Naive thymus-derived CD8-positive, alpha-beta T cell (primary cell): ENCODE data around the gene SLC41A1. TPM values are rescaled to one million over a fixed set of nuclear protein-coding genes. Genes with fewer than 3 reads are reported as not detected.

Experiments
- ATAC-seq, 2 donors: fragments of 150-1000 bp; cut with Tn5 transposase in 1 of 2; sonication (Bioruptor Pico), chemical (Tn5 transposase) in 1 of 2; 1 replicate in 1 of 2; 2 replicates in 1 of 2; pipeline ENCODE4 v1.10.0; 2021; ENCODE audit warnings: mild to moderate bottlenecking in 2 of 2, moderate library complexity in 2 of 2
- POLR2A ChIA-PET: fragments of 350-600 bp; sonication (Branson Sonifier 250); formaldehyde crosslinking; loops from one replicate; lab custom pipeline; 2021; ENCODE audit warnings: antibody characterized with exemption; lab: Charles Lee
- DNase-seq, 10 donors: peaks; one replicate each; pipeline versions ENCODE4 v3.0.0 to v3.0.0-alpha.2; 2020 to 2022
- H3K27ac Mint-ChIP-seq, 10 donors: one replicate each; pipeline ENCODE4 v1.8.0; 2020 to 2022; ENCODE audit warnings: mild to moderate bottlenecking in 10 of 10, mixed read lengths in 10 of 10, moderate library complexity in 4 of 10, inconsistent platforms in 1 of 10
- H3K27me3 Mint-ChIP-seq, 5 donors: one replicate each; pipeline ENCODE4 v1.8.0; 2021 to 2022; ENCODE audit warnings: mixed read lengths in 5 of 5
- H3K36me3 Mint-ChIP-seq, 3 donors: one replicate each; pipeline ENCODE4 v1.8.0; 2020 to 2022; ENCODE audit warnings: mixed read lengths in 3 of 3, mild to moderate bottlenecking in 2 of 3, inconsistent platforms in 1 of 3
- H3K4me1 Mint-ChIP-seq, 4 donors: one replicate each; pipeline ENCODE4 v1.8.0; 2021 to 2022; ENCODE audit warnings: mixed read lengths in 4 of 4
- H3K4me3 Mint-ChIP-seq, 10 donors: one replicate each; pipeline ENCODE4 v1.8.0; 2020 to 2022; ENCODE audit warnings: mild to moderate bottlenecking in 10 of 10, mixed read lengths in 10 of 10, moderate library complexity in 6 of 10, inconsistent platforms in 1 of 10
- H3K9me3 Mint-ChIP-seq, 9 donors: one replicate each; pipeline ENCODE4 v1.8.0; 2020 to 2022; ENCODE audit warnings: mixed read lengths in 9 of 9, mild to moderate bottlenecking in 3 of 9, inconsistent platforms in 1 of 9, moderate library complexity in 1 of 9
- polyA plus RNA-seq, 3 donors: library from polyadenylated mRNA; unstranded; fragments of 300-500 nt; fragmentation: Illumina TruSeq; gene quantifications; one replicate each; pipeline ENCODE4 v1.2.3, GENCODE V29; 2021
- total RNA-seq, 8 experiments: library from RNA in 2 of 8; stranded (reverse) in 2 of 8; gene quantifications; one replicate each; pipeline ENCODE4 v1.2.3 and lab custom pipeline; 2021 to 2026

The SLC41A1 gene
- total and polyA plus RNA-seq, 5 experiments from 2014 or later, result 9.0 to 31.0 (median 19.3) TPM

DNA sequence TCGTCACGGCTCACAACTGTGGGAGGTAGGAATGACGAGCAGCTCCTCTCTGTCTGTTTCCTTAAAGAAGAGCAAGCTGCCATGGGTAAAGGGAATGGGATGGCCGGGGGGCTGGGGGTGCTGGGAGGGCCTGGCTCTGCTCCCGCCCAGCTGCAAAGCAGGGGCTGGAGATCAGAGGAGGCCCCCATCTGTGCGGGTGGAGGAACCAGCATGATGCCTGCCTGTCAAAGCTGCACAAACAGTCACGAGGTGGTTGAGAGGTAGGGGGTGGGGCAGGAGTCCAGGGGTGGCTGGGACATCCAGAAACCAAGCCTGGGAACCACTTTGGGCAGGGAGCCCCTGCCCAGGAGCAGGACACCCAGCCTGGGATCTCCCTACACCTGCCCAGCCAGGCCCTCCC lies 12.6 kb downstream of the SLC41A1 start:
- DNase-seq, result no peak
- no peak overlapping the region for H3K4me3 Mint-ChIP-seq
- no peaks in the 10 kb centered on the region for H3K9me3 Mint-ChIP-seq
- H3K4me1 Mint-ChIP-seq, result peaks cover 13 to 33% (median 28%) of the 10 kb centered on the region in 4 donors
- no peak for ATAC-seq
- no peaks in the 10 kb centered on the region for H3K27me3 Mint-ChIP-seq
- no peak overlapping the region for H3K27ac Mint-ChIP-seq
- peaks cover 0 to 51% (median 5%) of the 10 kb centered on the region in 3 donors for H3K36me3 Mint-ChIP-seq
- POLR2A ChIA-PET, result no interaction called here

DNA sequence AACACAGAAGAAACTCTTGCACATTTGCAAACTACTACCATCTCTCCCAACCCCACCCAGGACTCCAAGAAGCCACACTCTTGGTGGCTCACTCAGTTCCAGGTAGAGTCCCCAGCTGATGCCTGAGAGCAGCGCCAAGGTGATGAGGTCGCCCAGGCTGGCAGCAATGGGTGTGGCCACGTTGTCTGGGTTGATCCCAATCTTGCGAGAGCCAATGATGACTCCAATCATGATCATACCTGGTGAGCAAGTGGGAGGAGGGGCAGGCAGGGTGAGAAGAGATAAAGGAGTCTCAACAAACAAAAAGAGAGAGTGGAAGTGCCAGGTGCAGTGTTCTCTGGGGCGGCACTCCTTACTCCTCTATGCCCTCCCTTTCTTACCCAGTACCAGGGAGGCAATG lies 14.4 kb downstream of the SLC41A1 start:
- Mint-ChIP-seq H3K9me3 (no peaks in the 10 kb centered on the region), H3K27me3 (no peaks in the 10 kb centered on the region), H3K4me3 (no peak overlapping the region), H3K4me1 (peaks cover under 1 to 15% (median 11%) of the 10 kb centered on the region in 4 donors), H3K36me3 (peaks cover 0 to 61% (median 9%) of the 10 kb centered on the region in 3 donors), H3K27ac (peak overlapping the region in 4 of 10 donors; percentile 66 to 85 (median 74))
- no peak for ATAC-seq
- no peak for DNase-seq
- POLR2A ChIA-PET, result no interaction called here

DNA sequence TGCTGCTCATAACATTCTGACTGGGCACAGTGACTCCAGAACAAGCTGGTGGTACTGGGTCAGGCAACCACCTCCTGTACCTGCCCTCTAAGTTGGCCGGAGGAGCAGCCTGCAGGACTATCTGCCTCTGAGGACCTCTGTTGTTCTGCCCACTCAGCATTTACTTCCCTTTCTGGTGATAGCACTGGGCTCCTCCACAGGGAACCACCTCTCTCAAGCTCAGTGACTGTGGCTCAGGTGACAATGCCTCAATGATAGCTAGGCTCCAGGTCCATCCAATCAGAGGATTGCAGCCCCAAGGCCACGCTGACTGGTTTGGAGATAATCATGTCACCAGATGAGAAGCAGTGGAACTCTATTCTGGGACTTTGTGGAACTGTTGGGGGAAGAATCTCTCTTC lies 15.8 kb downstream of the SLC41A1 start:
- ATAC-seq (no peak), DNase-seq (no peak)
- H3K4me1 Mint-ChIP-seq, result peaks cover 0 to 9% (median 7%) of the 10 kb centered on the region in 4 donors
- H3K27me3 Mint-ChIP-seq, result no peaks in the 10 kb centered on the region
- H3K27ac Mint-ChIP-seq, result peak overlapping the region in 3 of 10 donors; percentile 34 to 76 (median 61)
- no peak overlapping the region for H3K4me3 Mint-ChIP-seq
- POLR2A ChIA-PET, result no interaction called here
- H3K9me3 Mint-ChIP-seq, result no peaks in the 10 kb centered on the region
- H3K36me3 Mint-ChIP-seq, result peaks cover 0 to 73% (median 9%) of the 10 kb centered on the region in 3 donors

DNA sequence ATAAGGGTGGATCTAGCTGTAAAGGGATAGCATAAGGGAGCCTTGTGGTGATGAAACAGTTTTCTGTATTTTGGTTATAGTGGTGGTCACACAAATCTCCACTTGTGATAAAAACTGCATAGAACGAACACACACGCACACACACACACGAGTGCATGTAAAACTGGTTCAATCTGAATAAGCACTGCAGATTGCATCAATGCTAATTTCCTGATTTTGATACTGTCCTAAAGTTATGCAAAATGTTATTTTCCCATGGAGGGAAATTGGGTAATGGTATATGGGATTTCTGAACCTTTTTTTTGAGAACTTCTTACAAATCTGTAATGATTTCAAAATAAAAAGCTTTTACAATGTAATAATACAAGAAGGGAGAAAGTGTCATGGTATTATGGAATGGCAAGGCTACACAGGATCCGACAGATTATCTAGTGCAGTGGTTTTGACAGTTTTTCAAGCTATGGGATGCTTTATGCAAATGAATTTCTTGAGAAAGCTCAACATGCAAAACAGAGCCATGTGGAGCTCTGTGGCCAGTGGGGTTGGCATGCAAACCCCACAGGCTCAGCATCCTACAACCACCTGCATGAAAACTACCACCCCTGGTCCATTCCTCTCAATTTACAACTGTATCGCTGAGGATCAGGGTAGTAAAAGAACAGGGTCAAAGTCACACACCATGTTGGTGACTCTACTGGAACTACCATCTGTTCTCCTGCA lies 18.8 kb downstream of the SLC41A1 start:
- H3K27ac Mint-ChIP-seq, result peak overlapping the region in 4 of 10 donors; percentile 21 to 69 (median 58)
- POLR2A ChIA-PET, result no interaction called here
- peaks cover 0 to 4% (median 1%) of the 10 kb centered on the region in 4 donors for H3K4me1 Mint-ChIP-seq
- H3K9me3 Mint-ChIP-seq, result no peaks in the 10 kb centered on the region
- H3K4me3 Mint-ChIP-seq, result no peak overlapping the region
- peaks cover 0 to 85% (median 15%) of the 10 kb centered on the region in 3 donors for H3K36me3 Mint-ChIP-seq
- ATAC-seq (no peak), DNase-seq (no peak)
- no peaks in the 10 kb centered on the region for H3K27me3 Mint-ChIP-seq

DNA sequence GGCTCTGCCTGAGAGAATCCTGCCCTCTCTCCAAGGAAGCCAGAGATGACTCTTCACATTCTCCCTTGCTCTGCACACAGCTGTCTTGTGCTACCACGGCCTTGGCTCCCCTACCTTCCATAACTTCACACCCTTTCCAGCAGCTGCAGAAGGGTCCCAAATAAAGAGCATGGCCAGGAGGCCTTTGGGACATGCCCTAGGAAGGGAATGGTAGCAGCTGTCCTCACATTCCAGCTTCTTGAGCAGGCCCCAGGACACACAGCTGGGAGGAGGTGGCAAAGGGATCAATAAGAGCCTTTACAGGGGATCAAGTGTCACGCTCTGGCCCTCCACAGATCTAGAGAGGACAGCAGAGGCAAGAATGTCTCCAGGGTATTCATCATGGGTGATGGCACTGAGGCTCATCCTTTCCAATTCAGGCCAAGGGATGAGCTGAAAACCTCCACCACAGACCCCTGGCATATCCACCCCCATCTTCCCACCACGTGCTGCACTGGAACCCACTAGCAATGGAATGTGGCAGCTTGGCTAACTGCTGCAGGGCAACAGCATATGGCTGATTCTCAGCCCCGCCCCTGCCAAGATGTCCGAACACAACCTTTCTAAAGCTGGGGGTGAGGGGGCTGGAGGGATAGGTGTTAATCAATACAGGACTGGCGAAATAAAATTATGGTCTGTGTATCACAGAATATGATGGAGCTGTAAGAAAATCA lies 19.9 kb downstream of the SLC41A1 start:
- no peak for ATAC-seq
- Mint-ChIP-seq H3K27ac (peak overlapping the region in 5 of 10 donors; percentile 40 to 78 (median 68)), H3K27me3 (no peaks in the 10 kb centered on the region), H3K4me3 (peak overlapping the region in 1 of 10 donors; percentile 21), H3K9me3 (no peaks in the 10 kb centered on the region), H3K36me3 (peaks cover 0 to 77% (median 15%) of the 10 kb centered on the region in 3 donors), H3K4me1 (peaks cover 0 to 4% (median 1%) of the 10 kb centered on the region in 4 donors)
- POLR2A ChIA-PET, result interaction anchor here (0.5 to 1.0 kb wide), 2 partner anchors 47 to 310 kb away, joined by 3 to 4 read pairs; no protein-coding TSS in a partner anchor
- DNase-seq, result no peak

DNA sequence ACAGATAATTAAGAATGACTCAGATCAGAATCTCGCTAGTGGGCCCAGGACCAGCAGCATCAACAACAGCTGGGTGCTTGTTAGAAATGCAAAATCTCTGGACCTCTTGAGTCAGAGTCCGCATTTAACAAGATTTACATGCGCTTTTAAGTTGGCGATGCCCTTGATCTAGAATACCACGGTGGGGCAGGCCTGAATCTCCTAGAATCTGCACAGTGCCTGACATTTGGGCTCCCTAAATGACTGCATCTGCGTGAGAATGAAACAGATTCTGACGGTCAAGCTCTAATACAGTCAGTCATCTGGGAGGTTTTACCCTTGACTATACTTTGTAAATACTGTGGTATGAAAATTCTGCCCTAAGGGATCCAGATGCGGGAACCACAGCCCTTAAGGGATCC lies 20.5 kb downstream of the SLC41A1 start:
- H3K4me1 Mint-ChIP-seq, result peaks cover 0 to 4% (median 1%) of the 10 kb centered on the region in 4 donors
- no peaks in the 10 kb centered on the region for H3K9me3 Mint-ChIP-seq
- no peak for ATAC-seq
- peak overlapping the region in 2 of 10 donors; percentile 36 to 78 for H3K27ac Mint-ChIP-seq
- POLR2A ChIA-PET, result interaction anchor here (1.0 kb wide), 1 partner anchor 47 kb away, joined by 3 read pairs; no protein-coding TSS in a partner anchor
- H3K4me3 Mint-ChIP-seq, result no peak overlapping the region
- H3K27me3 Mint-ChIP-seq, result no peaks in the 10 kb centered on the region
- peaks cover 0 to 70% (median 15%) of the 10 kb centered on the region in 3 donors for H3K36me3 Mint-ChIP-seq
- DNase-seq, result no peak

DNA sequence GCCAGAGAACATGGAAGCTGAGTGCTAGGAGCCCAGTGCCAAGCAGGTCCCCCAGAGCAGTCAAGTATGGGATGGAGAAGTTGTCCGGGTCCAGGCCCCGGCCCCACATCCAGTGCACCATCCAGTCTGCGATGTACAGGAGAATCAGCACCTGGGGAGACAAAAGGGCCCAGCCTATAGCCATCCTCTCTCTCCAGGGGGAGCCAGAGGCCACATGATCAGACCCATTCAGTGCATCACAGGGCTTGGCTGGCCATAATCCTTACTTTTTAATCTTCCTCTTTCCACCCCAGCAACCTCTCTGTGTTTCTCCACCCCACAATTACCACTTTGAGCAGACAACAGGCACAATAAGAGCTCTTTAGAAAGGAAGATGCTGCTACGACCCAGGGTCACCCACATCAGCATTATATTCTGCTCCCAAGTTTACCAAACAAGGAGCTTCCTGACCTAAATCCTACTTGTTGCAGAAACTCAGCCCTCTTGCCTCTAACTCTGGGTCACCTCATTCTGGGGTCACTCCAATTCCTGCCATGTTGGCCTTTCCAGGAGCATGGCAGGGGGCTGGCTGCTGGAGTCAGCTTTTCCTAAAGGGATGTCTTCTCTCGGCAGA lies 21.3 kb downstream of the SLC41A1 start:
- Mint-ChIP-seq H3K27ac (peak overlapping the region in 3 of 10 donors; percentile 7 to 68 (median 39)), H3K9me3 (no peaks in the 10 kb centered on the region), H3K4me1 (peaks cover 0 to 4% (median 1%) of the 10 kb centered on the region in 4 donors), H3K27me3 (no peaks in the 10 kb centered on the region), H3K36me3 (peaks cover 0 to 62% (median 13%) of the 10 kb centered on the region in 3 donors), H3K4me3 (no peak overlapping the region)
- ATAC-seq (peak; percentile 94 to 98), DNase-seq (peak; percentile 40 to 80 (median 58))
- POLR2A ChIA-PET, result interaction anchor here (1.0 to 1.4 kb wide), 2 partner anchors 17 to 46 kb away, joined by 3 to 7 read pairs; partner anchors contain the start of gene RAB29

DNA sequence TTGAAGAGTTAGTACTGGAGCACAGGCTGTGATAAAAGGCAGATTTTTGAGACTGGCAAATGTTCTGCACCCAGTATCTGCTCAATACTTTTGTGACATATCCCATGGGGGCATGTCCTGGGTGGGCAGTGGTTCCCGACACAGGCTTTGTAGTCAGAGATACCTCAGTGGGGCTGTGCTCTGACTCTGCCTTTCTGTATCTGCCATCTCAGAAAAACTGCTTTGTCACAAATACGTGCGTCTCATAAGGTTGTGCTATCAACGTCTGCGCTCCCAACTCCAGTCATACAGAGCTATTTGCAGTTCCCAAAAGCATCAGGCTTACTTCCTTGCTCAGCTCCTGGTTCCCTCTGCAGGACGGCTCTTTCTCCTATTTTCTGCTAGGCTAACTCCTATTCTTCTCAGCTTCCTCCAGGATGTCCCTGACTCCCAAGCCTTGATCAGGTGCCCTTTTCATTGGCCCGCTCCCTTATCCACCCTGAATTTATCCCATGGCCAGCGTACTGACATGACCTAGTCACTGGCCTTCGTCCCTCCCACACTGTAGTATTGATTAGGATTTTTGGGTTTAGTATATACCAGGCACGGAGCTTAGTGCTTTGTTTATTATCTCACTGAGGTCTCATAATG lies 25.6 kb downstream of the SLC41A1 start:
- H3K36me3 Mint-ChIP-seq, result peaks cover 0 to 33% (median 7%) of the 10 kb centered on the region in 3 donors
- no peaks in the 10 kb centered on the region for H3K9me3 Mint-ChIP-seq
- DNase-seq (no peak), ATAC-seq (no peak)
- POLR2A ChIA-PET, result no interaction called here
- peaks cover 7 to 8% (median 7%) of the 10 kb centered on the region in 4 donors for H3K4me1 Mint-ChIP-seq
- peak overlapping the region in 3 of 10 donors; percentile 43 to 75 (median 57) for H3K27ac Mint-ChIP-seq
- H3K4me3 Mint-ChIP-seq, result no peak overlapping the region
- H3K27me3 Mint-ChIP-seq, result no peaks in the 10 kb centered on the region

DNA sequence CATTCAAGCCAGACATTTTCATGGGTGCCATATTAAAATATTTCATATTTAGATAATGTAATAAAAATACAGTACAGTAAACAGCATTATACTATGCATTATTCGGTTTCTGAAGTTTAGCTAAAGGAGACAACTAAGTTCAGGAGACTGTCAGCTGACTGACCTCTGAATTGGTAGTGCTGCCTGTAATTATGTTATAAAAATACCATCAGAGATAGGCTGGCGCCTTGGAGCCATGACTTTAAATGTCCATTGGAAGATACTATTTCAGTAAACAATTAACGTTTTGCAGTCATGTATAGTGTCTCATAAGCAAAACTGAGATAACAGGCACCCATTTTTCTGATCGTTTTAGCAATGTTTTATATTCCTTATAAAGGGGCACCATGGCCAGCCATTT lies 26.4 kb downstream of the SLC41A1 start:
- no peak overlapping the region for H3K27ac Mint-ChIP-seq
- no peaks in the 10 kb centered on the region for H3K27me3 Mint-ChIP-seq
- no peak overlapping the region for H3K4me3 Mint-ChIP-seq
- H3K36me3 Mint-ChIP-seq, result peaks cover 0 to 25% (median 7%) of the 10 kb centered on the region in 3 donors
- peaks cover 6 to 10% (median 8%) of the 10 kb centered on the region in 4 donors for H3K4me1 Mint-ChIP-seq
- H3K9me3 Mint-ChIP-seq, result no peaks in the 10 kb centered on the region
- no peak for DNase-seq
- POLR2A ChIA-PET, result no interaction called here
- no peak for ATAC-seq

DNA sequence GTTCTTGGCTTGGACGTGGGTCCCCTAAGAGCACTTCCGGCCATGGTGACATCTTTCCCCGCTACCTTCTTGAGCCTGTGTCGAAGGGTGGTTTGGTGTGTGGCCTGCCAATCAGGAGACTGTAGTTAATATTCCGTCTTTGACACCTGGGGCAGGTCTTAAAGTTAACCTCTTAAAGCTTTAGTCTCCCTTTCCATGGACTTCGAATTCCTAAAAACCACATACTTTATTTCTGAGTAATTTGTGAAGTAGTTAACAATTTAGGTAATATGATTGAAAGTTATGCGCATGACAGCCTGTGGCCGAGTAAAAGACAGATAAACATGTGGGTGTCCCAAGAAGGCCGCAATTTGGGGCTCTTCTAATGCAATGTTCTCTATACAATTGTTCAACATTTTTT lies 27.6 kb downstream of the SLC41A1 start:
- ATAC-seq, result no peak
- no peak overlapping the region for H3K27ac Mint-ChIP-seq

DNA sequence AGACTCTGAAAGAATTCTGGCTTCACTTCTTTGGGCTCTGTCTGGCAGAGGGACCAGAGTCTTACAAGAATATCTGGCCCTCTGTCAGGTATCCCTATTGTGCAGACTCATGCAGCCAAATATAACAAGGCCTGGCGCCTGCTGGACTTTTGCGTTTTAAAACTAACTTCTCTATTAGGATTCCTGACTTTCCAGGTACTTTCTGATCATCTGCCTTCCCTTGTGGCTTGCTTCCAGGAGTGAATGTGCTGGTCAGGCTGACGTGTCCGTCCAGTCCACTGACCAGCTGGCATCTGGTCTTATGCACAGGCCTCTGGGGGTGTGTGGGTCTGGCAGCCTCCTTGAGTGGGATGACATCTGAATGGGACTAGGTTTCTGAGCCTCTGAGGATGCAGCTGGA lies 29.1 kb downstream of the SLC41A1 start:
- ATAC-seq (no peak), DNase-seq (no peak)
- H3K27ac Mint-ChIP-seq, result peak overlapping the region in 1 of 10 donors; percentile 72
- H3K27me3 Mint-ChIP-seq, result no peaks in the 10 kb centered on the region
- H3K4me1 Mint-ChIP-seq, result peaks cover 5 to 10% (median 9%) of the 10 kb centered on the region in 4 donors
- no peaks in the 10 kb centered on the region for H3K36me3 Mint-ChIP-seq
- POLR2A ChIA-PET, result no interaction called here
- H3K9me3 Mint-ChIP-seq, result no peaks in the 10 kb centered on the region
- H3K4me3 Mint-ChIP-seq, result no peak overlapping the region

More for the DNA sequence above, 27.6 kb downstream of the SLC41A1 start:
- no peak for DNase-seq
- peaks cover 7 to 10% (median 8%) of the 10 kb centered on the region in 4 donors for H3K4me1 Mint-ChIP-seq
- H3K27me3 Mint-ChIP-seq, result no peaks in the 10 kb centered on the region
- peaks cover 0 to 15% (median 7%) of the 10 kb centered on the region in 3 donors for H3K36me3 Mint-ChIP-seq
- POLR2A ChIA-PET, result no interaction called here
- H3K4me3 Mint-ChIP-seq, result no peak overlapping the region
- no peaks in the 10 kb centered on the region for H3K9me3 Mint-ChIP-seq

DNA sequence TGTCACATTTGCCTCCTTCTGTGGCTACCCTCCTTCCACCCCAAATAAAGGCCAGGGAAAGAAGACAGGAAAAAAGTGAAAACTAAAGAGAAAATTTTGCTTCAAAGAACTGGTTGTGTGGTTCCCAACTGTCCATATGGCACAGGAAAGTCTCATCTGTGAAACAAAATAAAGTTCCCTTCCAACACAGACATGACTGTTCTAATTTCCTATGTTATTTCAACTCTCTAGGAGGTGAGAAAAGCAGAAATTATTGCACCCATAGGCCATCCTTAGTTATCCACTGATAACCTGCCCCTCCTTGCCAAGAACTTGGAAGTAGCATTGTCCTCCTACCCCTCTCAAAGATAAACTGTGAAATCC lies 29.6 kb downstream of the SLC41A1 start:
- H3K27ac Mint-ChIP-seq, result peak overlapping the region in 1 of 10 donors; percentile 25
- peaks cover 5 to 11% (median 10%) of the 10 kb centered on the region in 4 donors for H3K4me1 Mint-ChIP-seq
- POLR2A ChIA-PET, result interaction anchor here (2.4 kb wide), 1 partner anchor 33 kb away, joined by 12 read pairs; the partner anchor contains the start of gene NUCKS1
- DNase-seq (no peak), ATAC-seq (no peak)
- H3K36me3 Mint-ChIP-seq, result no peaks in the 10 kb centered on the region
- H3K4me3 Mint-ChIP-seq, result no peak overlapping the region
- no peaks in the 10 kb centered on the region for H3K9me3 Mint-ChIP-seq
- H3K27me3 Mint-ChIP-seq, result no peaks in the 10 kb centered on the region
